WTC11 (cell line): ENCODE data around the gene PAPPA2. TPM values are rescaled to one million over a fixed set of nuclear protein-coding genes. Genes with fewer than 3 reads are reported as not detected.

Source experiments
- ATAC-seq: fragments of 200-7000 bp; cut with Tn5 transposase; 2 replicates; pipeline ENCODE4 v1.10.0; 2021; ENCODE audit warnings: mild to moderate bottlenecking, moderate library complexity
- CTCF ChIA-PET: fragments of 300-600 bp; sonication (Branson Sonifier 250); formaldehyde crosslinking; loops from one replicate; lab custom pipeline; 2021; ENCODE audit warnings: antibody characterized with exemption; lab: Charles Lee
- POLR2A ChIA-PET: fragments of 350-600 bp; sonication (Branson Sonifier 250); formaldehyde crosslinking; loops from one replicate; lab custom pipeline; 2021; ENCODE audit warnings: antibody characterized with exemption; lab: Charles Lee
- DNase-seq: peaks from one replicate; pipeline ENCODE4 v3.0.0; 2021; ENCODE audit warnings: low spot score
- H3K27ac Mint-ChIP-seq: 2 replicates; pipeline ENCODE4 v1.8.0; 2021; ENCODE audit warnings: mixed read lengths
- H3K27me3 Mint-ChIP-seq: 2 replicates; pipeline ENCODE4 v1.8.0; 2021; ENCODE audit warnings: low read depth, mild to moderate bottlenecking, moderate library complexity, mixed read lengths
- H3K36me3 Mint-ChIP-seq: 2 replicates; pipeline ENCODE4 v1.8.0; 2021; ENCODE audit warnings: mixed read lengths
- H3K4me1 Mint-ChIP-seq: 2 replicates; pipeline ENCODE4 v1.8.0; 2022; ENCODE audit warnings: mixed read lengths
- H3K4me3 Mint-ChIP-seq: 2 replicates; pipeline ENCODE4 v1.8.0; 2021; ENCODE audit warnings: mild to moderate bottlenecking, moderate library complexity, mixed read lengths
- H3K9me3 Mint-ChIP-seq: 2 replicates; pipeline ENCODE4 v1.8.0; 2021; ENCODE audit warnings: mixed read lengths
- EMX1 ChIP-seq: fragments of 250-450 bp; sonication (Bioruptor Pico); IDR thresholded peaks from 2 replicates; pipeline ENCODE4 v1.8.0; 2021; ENCODE audit warnings: mild to moderate bottlenecking
- ESRRA ChIP-seq: sonication (generic); formaldehyde crosslinking; IDR thresholded peaks from 2 replicates; pipeline ENCODE4 v1.8.1; 2022; ENCODE audit warnings: mild to moderate bottlenecking, missing genetic modification reagents, borderline replicate concordance
- FOXP1 ChIP-seq: sonication (generic); formaldehyde crosslinking; IDR thresholded peaks from 2 replicates; pipeline ENCODE4 v1.8.0; 2022; ENCODE audit warnings: missing genetic modification reagents, mild to moderate bottlenecking, moderate library complexity, borderline replicate concordance
- GTF2I ChIP-seq: fragments of 250-450 bp; sonication (Bioruptor Pico); conservative IDR thresholded peaks from 2 replicates; pipeline ENCODE4 v1.4.0; 2021; ENCODE audit warnings: mild to moderate bottlenecking
- JUN ChIP-seq: sonication (generic); formaldehyde crosslinking; IDR thresholded peaks from 2 replicates; pipeline ENCODE4 v1.8.0; 2023; ENCODE audit warnings: mild to moderate bottlenecking, missing genetic modification reagents
- MYBL2 ChIP-seq: sonication (generic); formaldehyde crosslinking; IDR thresholded peaks from 2 replicates; pipeline ENCODE4 v1.8.1; 2023; ENCODE audit warnings: mild to moderate bottlenecking, moderate library complexity, missing genetic modification reagents
- NR2C2 ChIP-seq: sonication (generic); formaldehyde crosslinking; IDR thresholded peaks from 2 replicates; pipeline ENCODE4 v1.8.0; 2022; ENCODE audit warnings: mild to moderate bottlenecking, missing genetic modification reagents
- RELA ChIP-seq: sonication (generic); formaldehyde crosslinking; IDR thresholded peaks from 2 replicates; pipeline ENCODE4 v1.8.1; 2022; ENCODE audit warnings: missing genetic modification reagents, mild to moderate bottlenecking, borderline replicate concordance
- SMAD4 ChIP-seq: sonication (generic); formaldehyde crosslinking; IDR thresholded peaks from 2 replicates; pipeline ENCODE4 v1.8.0; 2022; ENCODE audit warnings: mild to moderate bottlenecking, missing genetic modification reagents
- SOX15 ChIP-seq: fragments of 250-450 bp; sonication (Bioruptor Pico); IDR thresholded peaks from 2 replicates; pipeline ENCODE4 v1.9.0; 2021; ENCODE audit warnings: mild to moderate bottlenecking
- TCF7 ChIP-seq: sonication (generic); formaldehyde crosslinking; IDR thresholded peaks from 2 replicates; pipeline ENCODE4 v1.8.0; 2022; ENCODE audit warnings: mild to moderate bottlenecking, low read depth, missing genetic modification reagents, moderate library complexity
- TEAD4 ChIP-seq: sonication (generic); formaldehyde crosslinking; IDR thresholded peaks from 2 replicates; pipeline ENCODE4 v1.8.0; 2022; ENCODE audit warnings: mild to moderate bottlenecking, missing genetic modification reagents
- TP53 ChIP-seq: sonication (generic); formaldehyde crosslinking; IDR thresholded peaks from 2 replicates; pipeline ENCODE4 v1.8.1; 2023; ENCODE audit warnings: mild to moderate bottlenecking, missing genetic modification reagents
- ZNF263 ChIP-seq: sonication (generic); formaldehyde crosslinking; IDR thresholded peaks from 2 replicates; pipeline ENCODE4 v1.8.1; 2022; ENCODE audit warnings: low read depth, mild to moderate bottlenecking, moderate library complexity, missing genetic modification reagents
- ZNF423 ChIP-seq: fragments of 250-450 bp; sonication (Bioruptor Pico); IDR thresholded peaks from 2 replicates; pipeline ENCODE4 v2.1.2; 2022; ENCODE audit warnings: mild to moderate bottlenecking, moderate library complexity
- total RNA-seq: library from RNA; stranded (reverse); gene quantifications from 3 replicates; pipeline ENCODE4 v1.2.3, GENCODE V29; 2021
- TF ChIP-seq, protein P1 (sequence below): sonication (generic); formaldehyde crosslinking; IDR thresholded peaks from 2 replicates; pipeline ENCODE4 v1.8.1; 2022; ENCODE audit warnings: mild to moderate bottlenecking, moderate library complexity, missing genetic modification reagents
- TF ChIP-seq, protein P2 (sequence below): sonication (generic); formaldehyde crosslinking; IDR thresholded peaks from 2 replicates; pipeline ENCODE4 v1.8.1; 2022; ENCODE audit warnings: low read depth, missing genetic modification reagents, borderline replicate concordance
- TF ChIP-seq, protein P3 (sequence below): sonication (generic); formaldehyde crosslinking; IDR thresholded peaks from 2 replicates; pipeline ENCODE4 v1.8.0; 2023; ENCODE audit warnings: missing genetic modification reagents, mild to moderate bottlenecking, borderline replicate concordance
- TF ChIP-seq, protein P4 (sequence below): fragments of 250-450 bp; sonication (Bioruptor Pico); IDR thresholded peaks from 2 replicates; pipeline ENCODE4 v2.1.2; 2022; ENCODE audit warnings: mild to moderate bottlenecking, moderate library complexity
- TF ChIP-seq, protein P5 (sequence below): sonication (generic); formaldehyde crosslinking; IDR thresholded peaks from 2 replicates; pipeline ENCODE4 v1.8.1; 2023; ENCODE audit warnings: mild to moderate bottlenecking, missing genetic modification reagents
- TF ChIP-seq, protein P6 (sequence below): sonication (generic); formaldehyde crosslinking; IDR thresholded peaks from 2 replicates; pipeline ENCODE4 v1.8.1; 2022; ENCODE audit warnings: missing genetic modification reagents, borderline replicate concordance

Gene PAPPA2
- total RNA-seq, 1 experiment from 2014 or later, result 0.74 TPM

DNA sequence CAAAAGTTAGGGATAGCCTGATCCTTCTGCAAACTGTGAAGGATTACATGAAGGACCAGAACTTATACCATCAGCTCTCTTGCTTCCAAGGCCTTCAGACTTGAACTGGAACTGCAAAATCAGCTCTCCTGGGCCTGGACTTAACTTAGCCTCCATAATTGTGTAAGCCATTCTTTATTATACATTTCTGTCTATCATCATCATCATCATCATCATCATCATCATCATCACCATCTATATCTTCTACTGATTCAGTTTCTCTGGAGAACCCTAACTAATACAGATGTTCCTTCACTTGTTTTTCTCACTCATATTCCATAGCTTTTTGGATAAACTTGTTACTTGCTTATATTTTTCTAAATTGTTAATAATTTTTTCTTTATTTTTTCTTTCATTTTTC lies 50.0 kb downstream of the PAPPA2 start:
- POLR2A ChIA-PET, result no interaction called here
- peaks cover 3% of the 10 kb centered on the region for H3K4me1 Mint-ChIP-seq

DNA sequence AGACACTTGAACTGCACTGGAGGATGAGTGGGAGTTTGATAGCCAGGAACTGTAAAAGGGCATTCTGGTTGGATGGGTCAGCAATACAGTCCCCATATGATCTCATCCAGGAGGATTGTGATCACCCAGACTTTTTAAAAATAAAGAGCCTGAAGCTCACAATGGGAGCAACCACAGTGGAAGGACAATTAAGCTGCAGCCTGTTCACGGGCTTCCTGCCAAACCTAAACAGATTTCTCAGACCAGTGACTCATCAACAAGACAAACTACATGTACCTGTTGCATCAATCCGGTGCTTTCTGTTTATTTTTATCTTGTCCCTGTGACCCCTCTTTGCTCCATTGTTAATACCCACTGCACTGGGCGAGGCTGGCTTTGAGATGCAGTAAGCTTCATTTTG lies 52.3 kb downstream of the PAPPA2 start:
- no peak overlapping the region for H3K4me3 Mint-ChIP-seq
- H3K27ac Mint-ChIP-seq, result no peak overlapping the region
- peaks cover 18% of the 10 kb centered on the region for H3K9me3 Mint-ChIP-seq
- no peaks in the 10 kb centered on the region for H3K36me3 Mint-ChIP-seq
- no peak for DNase-seq
- POLR2A ChIA-PET, result no interaction called here
- H3K27me3 Mint-ChIP-seq, result no peaks in the 10 kb centered on the region
- no peak for ATAC-seq
- CTCF ChIA-PET, result no interaction called here
- H3K4me1 Mint-ChIP-seq, result peaks cover 3% of the 10 kb centered on the region
- TF ChIP-seq, protein P1, sequence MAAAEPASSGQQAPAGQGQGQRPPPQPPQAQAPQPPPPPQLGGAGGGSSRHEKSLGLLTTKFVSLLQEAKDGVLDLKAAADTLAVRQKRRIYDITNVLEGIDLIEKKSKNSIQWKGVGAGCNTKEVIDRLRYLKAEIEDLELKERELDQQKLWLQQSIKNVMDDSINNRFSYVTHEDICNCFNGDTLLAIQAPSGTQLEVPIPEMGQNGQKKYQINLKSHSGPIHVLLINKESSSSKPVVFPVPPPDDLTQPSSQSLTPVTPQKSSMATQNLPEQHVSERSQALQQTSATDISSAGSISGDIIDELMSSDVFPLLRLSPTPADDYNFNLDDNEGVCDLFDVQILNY (CRISPR knock-in tag), result no peak
- TF ChIP-seq TEAD4 (CRISPR knock-in tag), result no peak
- TF ChIP-seq, protein P2, sequence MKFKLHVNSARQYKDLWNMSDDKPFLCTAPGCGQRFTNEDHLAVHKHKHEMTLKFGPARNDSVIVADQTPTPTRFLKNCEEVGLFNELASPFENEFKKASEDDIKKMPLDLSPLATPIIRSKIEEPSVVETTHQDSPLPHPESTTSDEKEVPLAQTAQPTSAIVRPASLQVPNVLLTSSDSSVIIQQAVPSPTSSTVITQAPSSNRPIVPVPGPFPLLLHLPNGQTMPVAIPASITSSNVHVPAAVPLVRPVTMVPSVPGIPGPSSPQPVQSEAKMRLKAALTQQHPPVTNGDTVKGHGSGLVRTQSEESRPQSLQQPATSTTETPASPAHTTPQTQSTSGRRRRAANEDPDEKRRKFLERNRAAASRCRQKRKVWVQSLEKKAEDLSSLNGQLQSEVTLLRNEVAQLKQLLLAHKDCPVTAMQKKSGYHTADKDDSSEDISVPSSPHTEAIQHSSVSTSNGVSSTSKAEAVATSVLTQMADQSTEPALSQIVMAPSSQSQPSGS (CRISPR knock-in tag), result no peak
- TF ChIP-seq GTF2I (CRISPR knock-in tag), result no peak
- no peak for TF ChIP-seq FOXP1 (CRISPR knock-in tag)
- TF ChIP-seq ZNF423 (CRISPR knock-in tag), result no peak
- TF ChIP-seq, protein P3, sequence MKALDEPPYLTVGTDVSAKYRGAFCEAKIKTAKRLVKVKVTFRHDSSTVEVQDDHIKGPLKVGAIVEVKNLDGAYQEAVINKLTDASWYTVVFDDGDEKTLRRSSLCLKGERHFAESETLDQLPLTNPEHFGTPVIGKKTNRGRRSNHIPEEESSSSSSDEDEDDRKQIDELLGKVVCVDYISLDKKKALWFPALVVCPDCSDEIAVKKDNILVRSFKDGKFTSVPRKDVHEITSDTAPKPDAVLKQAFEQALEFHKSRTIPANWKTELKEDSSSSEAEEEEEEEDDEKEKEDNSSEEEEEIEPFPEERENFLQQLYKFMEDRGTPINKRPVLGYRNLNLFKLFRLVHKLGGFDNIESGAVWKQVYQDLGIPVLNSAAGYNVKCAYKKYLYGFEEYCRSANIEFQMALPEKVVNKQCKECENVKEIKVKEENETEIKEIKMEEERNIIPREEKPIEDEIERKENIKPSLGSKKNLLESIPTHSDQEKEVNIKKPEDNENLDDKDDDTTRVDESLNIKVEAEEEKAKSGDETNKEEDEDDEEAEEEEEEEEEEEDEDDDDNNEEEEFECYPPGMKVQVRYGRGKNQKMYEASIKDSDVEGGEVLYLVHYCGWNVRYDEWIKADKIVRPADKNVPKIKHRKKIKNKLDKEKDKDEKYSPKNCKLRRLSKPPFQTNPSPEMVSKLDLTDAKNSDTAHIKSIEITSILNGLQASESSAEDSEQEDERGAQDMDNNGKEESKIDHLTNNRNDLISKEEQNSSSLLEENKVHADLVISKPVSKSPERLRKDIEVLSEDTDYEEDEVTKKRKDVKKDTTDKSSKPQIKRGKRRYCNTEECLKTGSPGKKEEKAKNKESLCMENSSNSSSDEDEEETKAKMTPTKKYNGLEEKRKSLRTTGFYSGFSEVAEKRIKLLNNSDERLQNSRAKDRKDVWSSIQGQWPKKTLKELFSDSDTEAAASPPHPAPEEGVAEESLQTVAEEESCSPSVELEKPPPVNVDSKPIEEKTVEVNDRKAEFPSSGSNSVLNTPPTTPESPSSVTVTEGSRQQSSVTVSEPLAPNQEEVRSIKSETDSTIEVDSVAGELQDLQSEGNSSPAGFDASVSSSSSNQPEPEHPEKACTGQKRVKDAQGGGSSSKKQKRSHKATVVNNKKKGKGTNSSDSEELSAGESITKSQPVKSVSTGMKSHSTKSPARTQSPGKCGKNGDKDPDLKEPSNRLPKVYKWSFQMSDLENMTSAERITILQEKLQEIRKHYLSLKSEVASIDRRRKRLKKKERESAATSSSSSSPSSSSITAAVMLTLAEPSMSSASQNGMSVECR (CRISPR knock-in tag), result no peak
- no peak for TF ChIP-seq NR2C2 (CRISPR knock-in tag)

More for the DNA sequence above, 50.0 kb downstream of the PAPPA2 start:
- Mint-ChIP-seq H3K27me3 (no peaks in the 10 kb centered on the region), H3K36me3 (no peaks in the 10 kb centered on the region), H3K4me3 (no peak overlapping the region), H3K27ac (no peak overlapping the region), H3K9me3 (peaks cover 18% of the 10 kb centered on the region)
- ATAC-seq, result no peak
- TF ChIP-seq, protein P4, sequence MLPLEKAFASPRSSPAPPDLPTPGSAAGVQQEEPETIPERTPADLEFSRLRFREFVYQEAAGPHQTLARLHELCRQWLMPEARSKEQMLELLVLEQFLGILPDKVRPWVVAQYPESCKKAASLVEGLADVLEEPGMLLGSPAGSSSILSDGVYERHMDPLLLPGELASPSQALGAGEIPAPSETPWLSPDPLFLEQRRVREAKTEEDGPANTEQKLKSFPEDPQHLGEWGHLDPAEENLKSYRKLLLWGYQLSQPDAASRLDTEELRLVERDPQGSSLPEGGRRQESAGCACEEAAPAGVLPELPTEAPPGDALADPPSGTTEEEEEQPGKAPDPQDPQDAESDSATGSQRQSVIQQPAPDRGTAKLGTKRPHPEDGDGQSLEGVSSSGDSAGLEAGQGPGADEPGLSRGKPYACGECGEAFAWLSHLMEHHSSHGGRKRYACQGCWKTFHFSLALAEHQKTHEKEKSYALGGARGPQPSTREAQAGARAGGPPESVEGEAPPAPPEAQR (CRISPR knock-in tag), result no peak
- no peak for TF ChIP-seq EMX1 (CRISPR knock-in tag)
- TF ChIP-seq, protein P5, sequence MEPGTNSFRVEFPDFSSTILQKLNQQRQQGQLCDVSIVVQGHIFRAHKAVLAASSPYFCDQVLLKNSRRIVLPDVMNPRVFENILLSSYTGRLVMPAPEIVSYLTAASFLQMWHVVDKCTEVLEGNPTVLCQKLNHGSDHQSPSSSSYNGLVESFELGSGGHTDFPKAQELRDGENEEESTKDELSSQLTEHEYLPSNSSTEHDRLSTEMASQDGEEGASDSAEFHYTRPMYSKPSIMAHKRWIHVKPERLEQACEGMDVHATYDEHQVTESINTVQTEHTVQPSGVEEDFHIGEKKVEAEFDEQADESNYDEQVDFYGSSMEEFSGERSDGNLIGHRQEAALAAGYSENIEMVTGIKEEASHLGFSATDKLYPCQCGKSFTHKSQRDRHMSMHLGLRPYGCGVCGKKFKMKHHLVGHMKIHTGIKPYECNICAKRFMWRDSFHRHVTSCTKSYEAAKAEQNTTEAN, result no peak
- no peak for TF ChIP-seq MYBL2 (CRISPR knock-in tag)
- no peak for TF ChIP-seq ZNF263 (CRISPR knock-in tag)
- no peak for TF ChIP-seq SMAD4 (CRISPR knock-in tag)
- no peak for TF ChIP-seq ESRRA (CRISPR knock-in tag)
- no peak for TF ChIP-seq TCF7
- no peak for TF ChIP-seq ZNF423 (CRISPR knock-in tag)
- no peak for TF ChIP-seq RELA (CRISPR knock-in tag)
- TF ChIP-seq SOX15 (CRISPR knock-in tag), result no peak
- TF ChIP-seq GTF2I (CRISPR knock-in tag), result no peak
- TF ChIP-seq, protein P6, sequence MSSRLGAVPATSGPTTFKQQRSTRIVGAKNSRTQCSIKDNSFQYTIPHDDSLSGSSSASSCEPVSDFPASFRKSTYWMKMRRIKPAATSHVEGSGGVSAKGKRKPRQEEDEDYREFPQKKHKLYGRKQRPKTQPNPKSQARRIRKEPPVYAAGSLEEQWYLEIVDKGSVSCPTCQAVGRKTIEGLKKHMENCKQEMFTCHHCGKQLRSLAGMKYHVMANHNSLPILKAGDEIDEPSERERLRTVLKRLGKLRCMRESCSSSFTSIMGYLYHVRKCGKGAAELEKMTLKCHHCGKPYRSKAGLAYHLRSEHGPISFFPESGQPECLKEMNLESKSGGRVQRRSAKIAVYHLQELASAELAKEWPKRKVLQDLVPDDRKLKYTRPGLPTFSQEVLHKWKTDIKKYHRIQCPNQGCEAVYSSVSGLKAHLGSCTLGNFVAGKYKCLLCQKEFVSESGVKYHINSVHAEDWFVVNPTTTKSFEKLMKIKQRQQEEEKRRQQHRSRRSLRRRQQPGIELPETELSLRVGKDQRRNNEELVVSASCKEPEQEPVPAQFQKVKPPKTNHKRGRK (CRISPR knock-in tag), result no peak
- TF ChIP-seq, protein P3 (CRISPR knock-in tag), result no peak
- TF ChIP-seq JUN (CRISPR knock-in tag), result no peak
- no peak for TF ChIP-seq TP53 (CRISPR knock-in tag)
- CTCF ChIA-PET, result no interaction called here
- no peak for DNase-seq
